Measurements from ENCODE around the gene UTP25. TPM values are rescaled to one million over a fixed set of nuclear protein-coding genes. Genes with fewer than 3 reads are reported as not detected.

The UTP25 gene
- total RNA-seq, 2 experiments from 2014 or later: 8.4 to 9.5 TPM

DNA sequence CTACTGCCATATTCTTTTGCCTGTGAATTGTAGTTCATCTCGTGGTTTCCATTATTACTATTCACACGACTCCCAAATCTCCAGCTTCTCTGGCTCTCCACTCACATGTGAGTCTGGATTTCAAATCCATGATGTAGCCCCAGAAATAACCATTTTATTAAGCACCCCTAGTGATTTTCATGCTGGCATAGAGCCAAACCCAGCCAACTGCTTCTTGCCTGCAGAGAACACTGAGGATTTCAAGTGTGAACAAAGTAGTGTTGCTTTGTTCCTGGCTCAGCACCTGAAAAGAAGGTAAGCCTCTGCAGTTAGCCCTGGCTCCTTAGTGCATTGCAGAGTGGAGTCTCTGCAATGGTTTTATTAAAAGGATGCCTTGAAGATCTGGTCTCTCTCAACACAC is 25.9 kb downstream of the UTP25 start:
- POLR2A ChIA-PET: no interaction called here
- CTCF ChIA-PET: interaction anchor here (0.7 kb wide), 1 partner anchor 80 kb away, joined by 3 read pairs; no protein-coding TSS in a partner anchor
- H3K27ac Mint-ChIP-seq: no peak overlapping the region
- H3K4me1 Mint-ChIP-seq: peaks cover 6% of the 10 kb centered on the region
- DNase-seq: no peak
- H3K9me3 Mint-ChIP-seq: no peaks in the 10 kb centered on the region
- H3K36me3 Mint-ChIP-seq (ENCODE audit: low read depth): peaks cover 24% of the 10 kb centered on the region
- H3K4me3 Mint-ChIP-seq: no peak overlapping the region
- no peaks in the 10 kb centered on the region for H3K27me3 Mint-ChIP-seq

DNA sequence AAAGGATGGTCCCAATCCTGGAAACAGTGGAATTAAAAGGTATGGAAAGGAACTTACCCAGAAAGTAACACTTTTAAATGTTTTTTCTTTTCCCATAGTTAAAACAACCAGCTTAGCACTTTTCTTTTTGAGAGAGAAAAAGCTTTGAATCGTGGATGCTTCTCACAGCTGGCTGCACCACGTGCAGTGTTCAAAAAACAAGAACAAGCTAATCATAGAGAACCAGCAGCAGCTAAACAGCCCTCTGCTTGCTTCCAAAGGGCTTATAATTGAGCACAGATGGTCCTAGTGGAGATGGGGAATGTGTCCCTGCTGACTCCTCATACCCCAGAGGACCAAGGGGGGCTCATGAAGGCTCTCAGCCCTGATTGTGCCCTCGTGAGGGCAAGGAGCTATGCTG is 26.4 kb downstream of the UTP25 start:
- POLR2A ChIA-PET: interaction anchor here (0.6 kb wide), 1 partner anchor 92 kb away, joined by 4 read pairs; no protein-coding TSS in a partner anchor

GRCh38 chr1:209855006-209855405 is 27.2 kb downstream of the UTP25 start:
- Mint-ChIP-seq H3K4me3 (no peak overlapping the region), H3K27me3 (no peaks in the 10 kb centered on the region), H3K27ac (no peak overlapping the region), H3K9me3 (no peaks in the 10 kb centered on the region), H3K36me3 (ENCODE audit: low read depth) (peaks cover 22% of the 10 kb centered on the region), H3K4me1 (peaks cover 6% of the 10 kb centered on the region)
- POLR2A ChIA-PET: interaction anchor here (0.6 kb wide), 1 partner anchor 93 kb away, joined by 4 read pairs; no protein-coding TSS in a partner anchor
- DNase-seq: no peak
- CTCF ChIA-PET: no interaction called here

More for the DNA sequence above, 26.4 kb downstream of the UTP25 start:
- no peaks in the 10 kb centered on the region for H3K27me3 Mint-ChIP-seq
- peaks cover 24% of the 10 kb centered on the region for H3K36me3 Mint-ChIP-seq (ENCODE audit: low read depth)
- no peaks in the 10 kb centered on the region for H3K9me3 Mint-ChIP-seq
- CTCF ChIA-PET: no interaction called here
- DNase-seq: no peak
- H3K27ac Mint-ChIP-seq: no peak overlapping the region
- H3K4me3 Mint-ChIP-seq: no peak overlapping the region
- peaks cover 6% of the 10 kb centered on the region for H3K4me1 Mint-ChIP-seq

DNA sequence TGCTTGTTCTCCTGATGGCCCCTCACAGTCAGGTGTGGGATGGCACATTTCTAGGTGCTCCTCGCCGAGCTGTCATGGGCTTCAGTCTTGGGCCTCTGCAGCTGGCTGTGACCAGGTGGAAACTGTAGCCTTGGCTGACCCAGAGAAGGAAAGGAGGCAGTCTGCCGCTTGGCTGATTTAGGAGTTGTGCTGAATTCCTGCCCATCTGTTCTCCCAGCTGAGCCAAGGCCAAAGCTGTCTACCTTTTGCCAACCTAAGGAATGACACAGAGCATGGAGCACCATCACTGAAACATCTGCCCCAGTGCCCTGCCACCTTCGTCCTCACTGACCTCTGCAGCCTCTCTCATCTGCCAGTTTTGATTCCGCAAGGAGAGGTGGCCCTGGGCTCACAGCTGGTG is 27.9 kb downstream of the UTP25 start:
- no peak overlapping the region for H3K4me3 Mint-ChIP-seq
- POLR2A ChIA-PET: no interaction called here
- no peak overlapping the region for H3K27ac Mint-ChIP-seq
- no peaks in the 10 kb centered on the region for H3K27me3 Mint-ChIP-seq
- CTCF ChIA-PET: interaction anchor here (1.8 kb wide), 1 partner anchor 44 kb away, joined by 4 read pairs; no protein-coding TSS in a partner anchor
- peaks cover 6% of the 10 kb centered on the region for H3K4me1 Mint-ChIP-seq
- peaks cover 21% of the 10 kb centered on the region for H3K36me3 Mint-ChIP-seq (ENCODE audit: low read depth)
- no peaks in the 10 kb centered on the region for H3K9me3 Mint-ChIP-seq
- DNase-seq: no peak

GRCh38 chr1:209858561-209859103 is 30.9 kb downstream of the UTP25 start:
- no peak for DNase-seq
- ChIA-PET CTCF (interaction anchor here (1.1 to 1.7 kb wide), 3 partner anchors 10 to 36 kb away, joined by 3 to 6 read pairs (median 4); no protein-coding TSS in a partner anchor), POLR2A (no interaction called here)
- Mint-ChIP-seq H3K36me3 (ENCODE audit: low read depth) (peaks cover 3% of the 10 kb centered on the region), H3K27ac (no peak overlapping the region), H3K27me3 (peaks cover 6% of the 10 kb centered on the region), H3K9me3 (no peaks in the 10 kb centered on the region), H3K4me3 (no peak overlapping the region), H3K4me1 (peaks cover 6% of the 10 kb centered on the region)

GRCh38 chr1:209860293-209860881 is 32.6 kb downstream of the UTP25 start:
- Mint-ChIP-seq H3K36me3 (ENCODE audit: low read depth) (no peaks in the 10 kb centered on the region), H3K27me3 (peaks cover 8% of the 10 kb centered on the region), H3K27ac (no peak overlapping the region), H3K4me1 (no peaks in the 10 kb centered on the region), H3K9me3 (no peaks in the 10 kb centered on the region), H3K4me3 (no peak overlapping the region)
- DNase-seq: peak; percentile 79
- POLR2A ChIA-PET: no interaction called here
- CTCF ChIA-PET: interaction anchor here (0.6 to 1.6 kb wide), 4 partner anchors 16 to 514 kb away, joined by 3 to 5 read pairs (median 4); no protein-coding TSS in a partner anchor

DNA sequence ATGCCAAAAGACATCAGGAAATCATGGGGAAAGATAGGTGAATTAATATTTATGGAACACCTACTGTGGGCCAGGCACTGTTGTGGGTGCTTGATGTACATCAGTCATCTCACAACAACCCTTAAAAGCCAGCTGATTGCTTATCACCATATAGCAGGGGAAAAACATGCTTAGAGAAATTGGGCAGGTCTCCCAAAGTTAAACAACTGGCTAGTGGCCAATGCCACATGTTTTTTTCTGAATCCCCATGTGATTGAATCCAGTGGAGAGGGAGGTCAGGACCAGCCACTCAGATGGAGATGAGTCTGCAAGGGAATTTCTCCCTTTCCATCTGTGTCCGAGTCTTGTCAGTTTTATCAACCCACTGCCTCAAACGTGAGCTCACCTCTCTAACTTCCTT is 33.5 kb downstream of the UTP25 start:
- H3K4me1 Mint-ChIP-seq: no peaks in the 10 kb centered on the region
- DNase-seq: no peak
- CTCF ChIA-PET: interaction anchor here (0.6 kb wide), 1 partner anchor 513 kb away, joined by 5 read pairs; no protein-coding TSS in a partner anchor
- POLR2A ChIA-PET: no interaction called here
- no peak overlapping the region for H3K4me3 Mint-ChIP-seq
- no peaks in the 10 kb centered on the region for H3K9me3 Mint-ChIP-seq
- H3K27me3 Mint-ChIP-seq: peaks cover 8% of the 10 kb centered on the region
- H3K27ac Mint-ChIP-seq: no peak overlapping the region
- no peaks in the 10 kb centered on the region for H3K36me3 Mint-ChIP-seq (ENCODE audit: low read depth)

DNA sequence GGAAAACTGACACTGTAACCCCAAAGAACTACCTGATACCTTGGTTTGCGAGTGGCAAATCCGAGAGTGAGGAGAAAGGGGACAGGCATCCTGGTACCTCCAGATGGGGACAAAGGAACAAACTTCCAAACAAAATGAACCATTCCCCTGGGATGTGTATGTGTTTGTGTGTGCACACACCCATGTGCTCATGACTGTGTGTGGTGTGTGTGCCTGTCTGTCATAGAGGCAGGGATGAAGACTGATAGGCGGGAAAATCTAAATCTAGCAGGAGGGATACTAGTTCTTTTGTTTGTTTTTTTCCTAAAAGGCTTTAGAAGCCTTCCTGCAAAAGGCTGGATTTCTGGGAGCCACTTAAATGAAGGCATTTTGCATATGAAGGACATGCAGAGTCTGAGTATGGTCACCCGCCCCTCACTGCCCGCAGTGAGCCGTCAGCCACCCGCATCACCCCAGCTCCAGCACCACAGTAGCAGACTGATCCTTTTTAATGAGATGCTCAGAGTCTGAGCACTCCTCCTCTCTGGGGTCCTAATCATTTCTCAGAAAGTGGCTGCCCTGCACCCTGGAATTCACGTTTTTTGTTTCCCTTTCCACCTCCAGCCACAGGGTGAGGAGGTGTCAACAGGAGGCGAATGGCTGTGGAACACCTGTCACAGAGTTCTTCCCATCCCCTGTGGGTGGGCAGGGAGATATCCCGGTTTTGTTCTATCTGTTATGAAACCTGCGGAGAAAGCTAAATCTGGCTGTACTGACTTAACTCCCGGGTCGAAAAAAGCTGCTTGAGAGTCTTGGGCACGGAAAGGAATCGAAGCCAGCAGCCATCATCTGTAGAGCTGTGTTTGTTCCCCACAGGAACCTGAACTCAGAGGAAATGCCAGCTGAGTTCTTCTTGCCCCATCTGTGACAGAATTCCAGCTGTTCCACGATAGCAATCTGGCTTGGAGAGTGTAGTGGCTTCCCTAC is 34.9 kb downstream of the UTP25 start:
- Mint-ChIP-seq H3K27ac (no peak overlapping the region), H3K4me1 (no peaks in the 10 kb centered on the region), H3K36me3 (ENCODE audit: low read depth) (no peaks in the 10 kb centered on the region), H3K9me3 (no peaks in the 10 kb centered on the region), H3K4me3 (no peak overlapping the region), H3K27me3 (peaks cover 8% of the 10 kb centered on the region)
- no peak for DNase-seq
- ChIA-PET POLR2A (no interaction called here), CTCF (interaction anchor here (1.1 kb wide), 1 partner anchor 16 kb away, joined by 3 read pairs; no protein-coding TSS in a partner anchor)

GRCh38 chr1:209863766-209864485 is 36.2 kb downstream of the UTP25 start:
- CTCF ChIA-PET: no interaction called here
- Mint-ChIP-seq H3K36me3 (ENCODE audit: low read depth) (no peaks in the 10 kb centered on the region), H3K9me3 (no peaks in the 10 kb centered on the region), H3K4me1 (no peaks in the 10 kb centered on the region), H3K27me3 (peaks cover 15% of the 10 kb centered on the region), H3K27ac (no peak overlapping the region), H3K4me3 (no peak overlapping the region)
- POLR2A ChIA-PET: no interaction called here
- no peak for DNase-seq

- ChIA-PET CTCF (no interaction called here), POLR2A (no interaction called here)
- no peak overlapping the region for H3K27ac Mint-ChIP-seq
- H3K4me3 Mint-ChIP-seq: no peak overlapping the region
- H3K4me1 Mint-ChIP-seq: no peaks in the 10 kb centered on the region
- H3K27me3 Mint-ChIP-seq: peaks cover 23% of the 10 kb centered on the region
- no peaks in the 10 kb centered on the region for H3K36me3 Mint-ChIP-seq (ENCODE audit: low read depth)
- no peaks in the 10 kb centered on the region for H3K9me3 Mint-ChIP-seq
- DNase-seq: no peak
Measured at GRCh38 chr1:209866201-209866600, 38.4 kb downstream of the UTP25 start.

DNA sequence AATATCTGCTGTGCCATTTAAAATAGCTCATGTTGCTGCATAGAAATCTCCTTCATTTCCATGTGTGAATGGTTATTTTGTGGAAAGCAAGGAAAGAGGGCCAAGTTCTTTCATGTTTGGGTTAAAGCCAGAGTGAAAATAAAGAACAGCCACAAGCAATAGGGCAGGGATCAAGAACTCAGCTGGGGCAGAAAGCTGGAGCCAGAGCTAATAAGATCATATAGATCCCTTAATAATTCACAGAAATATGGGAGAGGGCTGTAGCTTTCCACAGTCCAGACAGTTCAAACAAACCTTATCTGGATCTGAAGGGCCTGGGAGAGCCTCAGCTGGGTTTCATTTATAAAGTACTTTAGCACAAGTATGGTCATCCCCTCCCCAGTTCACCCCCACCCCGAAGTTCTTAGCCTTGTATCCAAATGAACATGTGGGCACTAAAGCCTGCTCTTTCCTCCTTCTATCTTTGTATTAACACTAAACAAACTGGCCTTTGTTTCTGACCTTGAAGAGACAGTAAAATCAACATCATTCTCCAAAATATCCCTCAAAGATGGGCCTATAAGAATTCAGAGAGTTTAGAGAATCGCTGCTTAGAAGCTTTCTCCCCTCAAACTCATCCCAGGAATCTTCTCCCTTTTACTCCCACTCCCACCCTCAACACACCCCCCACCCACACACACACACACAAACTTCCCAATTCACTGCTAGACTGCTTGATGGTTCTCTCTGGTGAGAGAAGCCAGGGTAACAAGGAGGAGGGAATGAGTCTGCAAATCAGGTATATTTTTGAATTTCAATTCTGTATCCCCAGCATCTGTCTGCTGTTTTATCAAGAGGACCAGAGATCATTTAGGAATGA is 41.7 kb downstream of the UTP25 start:
- H3K27me3 Mint-ChIP-seq: peaks cover 25% of the 10 kb centered on the region
- POLR2A ChIA-PET: no interaction called here

More for the DNA sequence above, 41.7 kb downstream of the UTP25 start:
- Mint-ChIP-seq H3K9me3 (no peaks in the 10 kb centered on the region), H3K4me1 (no peaks in the 10 kb centered on the region), H3K36me3 (ENCODE audit: low read depth) (no peaks in the 10 kb centered on the region), H3K4me3 (no peak overlapping the region), H3K27ac (no peak overlapping the region)
- CTCF ChIA-PET: interaction anchor here (0.6 kb wide), 1 partner anchor 1607 kb away, joined by 3 read pairs; no protein-coding TSS in a partner anchor
- no peak for DNase-seq

All from activated CD4-positive, alpha-beta T cell treated with anti-CD3 and anti-CD28 coated beads, Interleukin-2, amount 10 ng/mL, durations not matched to agents 7 days and 5 days (primary cell).